H1 (cell line): ENCODE measurements around the gene CLEC14A. TPM values are rescaled to one million over a fixed set of nuclear protein-coding genes. Genes with fewer than 3 reads are reported as not detected.

Experiments
- CTCF ChIA-PET: fragments of 300-600 bp; sonication (Branson Sonifier 250); formaldehyde crosslinking; loops from one replicate; lab custom pipeline; 2021; ENCODE audit not compliant: partially characterized antibody; lab: Charles Lee
- POLR2A ChIA-PET: fragments of 300-600 bp; sonication (Branson Sonifier 250); formaldehyde crosslinking; loops from one replicate; lab custom pipeline; 2021; ENCODE audit warnings: inconsistent platforms; ENCODE audit not compliant: partially characterized antibody; lab: Charles Lee
- DNase-seq, 2 experiments: peaks; one replicate each; pipeline versions ENCODE4 v3.0.0 to v3.0.0-alpha.2; 2010 to 2022; ENCODE audit warnings: low spot score in 2 of 2, low read depth in 1 of 2, mixed read lengths in 1 of 2
- FAIRE-seq: peaks from 2 replicates; lab custom pipeline; 2011; peaks lifted over from hg19 to GRCh38; lab: Jason Lieb, UNC
- H2AFZ ChIP-seq: 2 replicates; pipeline ENCODE4 v1.8.1; 2012; ENCODE audit warnings: low read length, inconsistent platforms
- H2AK5ac ChIP-seq: 2 replicates; pipeline ENCODE4 v1.6.1; 2013; ENCODE audit warnings: low read depth, low read length
- H2BK120ac ChIP-seq: replicated peaks from 2 replicates; pipeline ENCODE3; 2013; ENCODE audit warnings: low read depth, low read length, inconsistent platforms
- H2BK12ac ChIP-seq: 2 replicates; pipeline ENCODE4 v1.6.1; 2013; ENCODE audit warnings: low read depth, low read length
- H2BK15ac ChIP-seq: 2 replicates; pipeline ENCODE4 v1.6.1; 2013; ENCODE audit warnings: low read length
- H2BK20ac ChIP-seq: 2 replicates; pipeline ENCODE4 v1.6.1; 2013; ENCODE audit warnings: low read length
- H2BK5ac ChIP-seq: 2 replicates; pipeline ENCODE4 v1.6.1; 2013; ENCODE audit warnings: low read depth, low read length
- H3K14ac ChIP-seq: 2 replicates; pipeline ENCODE4 v1.6.1; 2013; ENCODE audit warnings: inconsistent platforms; ENCODE audit not compliant: insufficient read length
- H3K18ac ChIP-seq: 2 replicates; pipeline ENCODE4 v1.6.1; 2013; ENCODE audit warnings: low read length; ENCODE audit errors: extremely low read depth
- H3K23ac ChIP-seq: 2 replicates; pipeline ENCODE4 v1.6.1; 2013; ENCODE audit warnings: inconsistent platforms; ENCODE audit not compliant: insufficient read length
- H3K23me2 ChIP-seq: 2 replicates; pipeline ENCODE4 v1.6.1; 2013; ENCODE audit warnings: low read depth, low read length
- H3K27ac ChIP-seq: 2 replicates; pipeline ENCODE4 v1.6.1; 2011; ENCODE audit warnings: low read depth, low read length, inconsistent platforms
- H3K27me3 ChIP-seq, 4 experiments: replicated peaks in 1 of 4; 1 replicate in 1 of 4; 2 replicates in 3 of 4; pipeline versions ENCODE4 v1.6.1 to v1.8.1; 2011 to 2013; ENCODE audit warnings: low read length in 3 of 4, mild to moderate bottlenecking in 3 of 4, inconsistent platforms in 2 of 4, mixed read lengths in 2 of 4, moderate library complexity in 1 of 4; ENCODE audit not compliant: control insufficient read depth in 3 of 4, insufficient read depth in 3 of 4; ENCODE audit errors: extremely low read depth in 1 of 4
- H3K36me3 ChIP-seq, 4 experiments: 2 replicates each; pipeline versions ENCODE4 v1.6.1 to v1.8.1; 2011 to 2013; ENCODE audit warnings: mild to moderate bottlenecking in 4 of 4, low read length in 3 of 4, moderate library complexity in 2 of 4, control low read depth in 1 of 4, inconsistent platforms in 1 of 4; ENCODE audit not compliant: insufficient read depth in 4 of 4, control insufficient read depth in 2 of 4
- H3K4ac ChIP-seq: replicated peaks from 2 replicates; pipeline ENCODE3; 2013; ENCODE audit warnings: low read length, low read depth, mixed read lengths, inconsistent platforms; ENCODE audit not compliant: insufficient read length
- H3K4me1 ChIP-seq, 4 experiments: replicated peaks in 1 of 4; 1 replicate in 1 of 4; 2 replicates in 3 of 4; pipeline versions ENCODE4 v1.6.1 to v1.8.1; 2011 to 2013; ENCODE audit warnings: low read length in 3 of 4, inconsistent platforms in 2 of 4, mixed read lengths in 1 of 4; ENCODE audit not compliant: insufficient read depth in 4 of 4, control insufficient read depth in 3 of 4
- H3K4me2 ChIP-seq, 2 experiments: 2 replicates each; pipeline versions ENCODE4 v1.6.1 to v1.8.1; 2011 to 2013; ENCODE audit warnings: low read depth in 2 of 2, low read length in 2 of 2, control low read depth in 1 of 2, inconsistent platforms in 1 of 2, mild to moderate bottlenecking in 1 of 2; ENCODE audit not compliant: insufficient read depth in 1 of 2
- H3K4me3 ChIP-seq, 4 experiments: fragments of 200-600, 300-600 bp in 1 of 4; sonication (generic), shearing (Covaris generic), sonication (Bioruptor Twin) in 1 of 4; 2 replicates each; pipeline versions ENCODE4 v1.5.1 to v1.8.1; 2011 to 2016; ENCODE audit warnings: low read length in 4 of 4, low read depth in 3 of 4, control low read depth in 2 of 4, inconsistent platforms in 2 of 4, mild to moderate bottlenecking in 2 of 4, mixed read lengths in 1 of 4, moderate library complexity in 1 of 4; ENCODE audit not compliant: insufficient read depth in 2 of 4; ENCODE audit errors: extremely low read depth in 1 of 4
- H3K56ac ChIP-seq: replicated peaks from 2 replicates; pipeline ENCODE3; 2013; ENCODE audit warnings: low read depth, mild to moderate bottlenecking, mixed read lengths, low read length, inconsistent platforms; ENCODE audit not compliant: insufficient read length
- H3K79me1 ChIP-seq: 2 replicates; pipeline ENCODE4 v1.6.1; 2013; ENCODE audit warnings: low read depth, low read length, control low read depth
- H3K79me2 ChIP-seq, 2 experiments: 2 replicates each; pipeline versions ENCODE4 v1.6.1 to v1.8.1; 2012 to 2013; ENCODE audit warnings: low read length in 2 of 2, mild to moderate bottlenecking in 2 of 2, inconsistent platforms in 1 of 2; ENCODE audit not compliant: insufficient read depth in 2 of 2, control insufficient read depth in 1 of 2
- H3K9ac ChIP-seq, 4 experiments: replicated peaks in 1 of 4; 1 replicate in 1 of 4; 2 replicates in 3 of 4; pipeline versions ENCODE4 v1.6.1 to v1.8.1; 2011 to 2013; ENCODE audit warnings: low read depth in 3 of 4, low read length in 3 of 4, control low read depth in 2 of 4, mild to moderate bottlenecking in 2 of 4, moderate library complexity in 2 of 4, inconsistent platforms in 1 of 4; ENCODE audit errors: extremely low read depth in 1 of 4
- H3K9me3 ChIP-seq, 2 experiments: 2 replicates each; pipeline versions ENCODE4 v1.6.1 to v1.8.1; 2012 to 2013; ENCODE audit warnings: mild to moderate bottlenecking in 2 of 2, moderate library complexity in 2 of 2, control low read depth in 1 of 2, inconsistent platforms in 1 of 2, low read depth in 1 of 2, low read length in 1 of 2, mixed read lengths in 1 of 2; ENCODE audit not compliant: insufficient read depth in 2 of 2
- H4K20me1 ChIP-seq, 2 experiments: replicated peaks in 1 of 2; 2 replicates each; pipeline versions ENCODE3 to v1.8.1; 2011 to 2013; ENCODE audit warnings: inconsistent platforms in 2 of 2, low read length in 2 of 2, mild to moderate bottlenecking in 1 of 2; ENCODE audit not compliant: insufficient read depth in 2 of 2, control insufficient read depth in 1 of 2
- H4K5ac ChIP-seq: 2 replicates; pipeline ENCODE4 v1.6.1; 2013; ENCODE audit warnings: low read length, low read depth, mixed read lengths, inconsistent platforms; ENCODE audit not compliant: insufficient read length
- H4K8ac ChIP-seq: 2 replicates; pipeline ENCODE4 v1.8.0; 2013; ENCODE audit warnings: mild to moderate bottlenecking, moderate library complexity, low read length, inconsistent platforms; ENCODE audit not compliant: insufficient read depth; ENCODE audit errors: extremely low read depth
- H4K91ac ChIP-seq: replicated peaks from 2 replicates; pipeline ENCODE3; 2013; ENCODE audit warnings: low read length, mixed read lengths, inconsistent platforms; ENCODE audit not compliant: insufficient read length
- BACH1 ChIP-seq: IDR thresholded peaks from 2 replicates; pipeline ENCODE4 v1.6.1; 2012; ENCODE audit warnings: low read length, improper control_type of control experiment
- CHD1 ChIP-seq: IDR thresholded peaks from 2 replicates; pipeline ENCODE4 v1.6.1; 2012; ENCODE audit warnings: low read depth, low read length, improper control_type of control experiment
- EZH2 ChIP-seq: fragments of 200-600 bp; sonication (generic); IDR thresholded peaks from 2 replicates; pipeline ENCODE4 v1.7.1; 2012; ENCODE audit warnings: low read depth, mild to moderate bottlenecking, moderate library complexity, low read length, inconsistent platforms; ENCODE audit not compliant: severe bottlenecking
- GTF2F1 ChIP-seq: IDR thresholded peaks from 2 replicates; pipeline ENCODE4 v1.6.1; 2012; ENCODE audit warnings: low read depth, low read length, improper control_type of control experiment, borderline replicate concordance
- NRF1 ChIP-seq: IDR thresholded peaks from 2 replicates; pipeline ENCODE4 v1.6.1; 2011; ENCODE audit warnings: mild to moderate bottlenecking, low read depth, low read length, improper control_type of control experiment
- POU5F1 ChIP-seq: IDR thresholded peaks from 2 replicates; pipeline ENCODE4 v1.6.1; 2011; ENCODE audit warnings: low read depth, mild to moderate bottlenecking, low read length, moderate library complexity
- RXRA ChIP-seq: IDR thresholded peaks from 2 replicates; pipeline ENCODE4 v1.6.1; 2011; ENCODE audit warnings: low read depth, mild to moderate bottlenecking, low read length, moderate library complexity; ENCODE audit not compliant: insufficient read depth
- SAP30 ChIP-seq: fragments of 300-600 bp; sonication (generic); IDR thresholded peaks from 2 replicates; pipeline ENCODE4 v1.7.1; 2012; ENCODE audit warnings: low read length, moderate library complexity, mild to moderate bottlenecking, inconsistent platforms; ENCODE audit not compliant: insufficient read depth, insufficient replicate concordance
- SP1 ChIP-seq: IDR thresholded peaks from 2 replicates; pipeline ENCODE4 v1.6.1; 2011; ENCODE audit warnings: low read depth, low read length
- SP2 ChIP-seq: IDR thresholded peaks from 2 replicates; pipeline ENCODE4 v1.6.1; 2012; ENCODE audit warnings: mild to moderate bottlenecking, low read length, inconsistent platforms
- SUZ12 ChIP-seq: fragments of 200-600 bp; sonication (generic); IDR thresholded peaks from 2 replicates; pipeline ENCODE4 v1.6.1; 2012; ENCODE audit warnings: mild to moderate bottlenecking, inconsistent platforms, low read length, moderate library complexity, mixed read lengths
- YY1 ChIP-seq: IDR thresholded peaks from 2 replicates; pipeline ENCODE4 v1.6.1; 2011; ENCODE audit warnings: low read depth, mild to moderate bottlenecking, low read length
- WGBS, 2 experiments: shearing (Covaris generic) in 1 of 2; methylation state at CpG; one replicate each; pipeline versions ENCODE4 v1.1.6 to v1.1.7; 2013 to 2015; ENCODE audit warnings: low lambda C conversion rate in 2 of 2, mixed read lengths in 2 of 2, inconsistent platforms in 1 of 2, low coverage in 1 of 2, missing lambda C conversion rate in 1 of 2; ENCODE audit not compliant: insufficient replicate concordance in 2 of 2, insufficient coverage in 1 of 2, insufficient read length in 1 of 2; ENCODE audit errors: extremely low coverage in 1 of 2, missing lambda C conversion rate in 1 of 2; 5-methylcytosine and 5-hydroxymethylcytosine counted together
- polyA plus RNA-seq, 7 experiments: library from polyadenylated mRNA; depleted of rRNA in 3 of 7; stranded (reverse) in 5 of 7; unstranded in 2 of 7; fragments of >200 nt in 5 of 7; fragments of 200-250 nt in 2 of 7; gene quantifications; 1 replicate in 5 of 7; 2 replicates in 1 of 7; 4 replicates in 1 of 7; pipeline versions ENCODE4 v1.2.1 to v1.2.3, GENCODE V29; 2011 to 2013; ENCODE audit warnings: missing spikeins in 2 of 7, mixed read lengths in 2 of 7
- total RNA-seq: library from RNA; stranded (reverse); fragmentation: NEBNext Ultra II Directional; extraction: Animal tissue kit (Norgen Biotek cat#: 25700); gene quantifications from 2 replicates; pipeline ENCODE4 v1.2.1, GENCODE V29; 2021

The CLEC14A gene
- total and polyA plus RNA-seq, 2 of the 8 experiments (the other 6 are each of a cell fraction or from before 2014, with no cell fraction given): 0.09 to 0.13 TPM

GRCh38 chr14:38207736-38208617 is 47.9 kb downstream of the CLEC14A start, which contains the start of gene SSTR1:
Gene SSTR1 (plus strand): TSS chr14:38207904. CDS start chr14:38209390, 1,486 bp downstream.
- H3K4ac ChIP-seq: no peak within 1 kb of the TSS
- no peak within 1 kb of the TSS for H2BK20ac ChIP-seq
- H4K20me1 ChIP-seq: peaks cover 8 to 12% of the 10 kb centered on the region in 2 experiments
- no peak within 1 kb of the TSS for H4K91ac ChIP-seq
- CTCF ChIA-PET: interaction anchor here (0.6 to 2.4 kb wide), 14 partner anchors 9 to 809 kb away, joined by 3 to 7 read pairs (median 3); no protein-coding TSS in a partner anchor
- H2BK12ac ChIP-seq: 0 out of 2 replicates have a peak within 1 kb of the TSS, but pooled peaks have one; percentile 30
- no peak within 1 kb of the TSS for H2BK120ac ChIP-seq
- H3K4me2 ChIP-seq: peak within 1 kb of the TSS; percentile 80 to 85
- no peak within 1 kb of the TSS for H3K18ac ChIP-seq
- FAIRE-seq (no peak), DNase-seq (peak in 1 of 2 experiments; percentile 71)
- 7% methylated on average over 49 of the region's 49 CpGs; no CpG with 5 or more reads in 1 of the 2 experiments for WGBS, 2 experiments
- no peak within 1 kb of the TSS for H4K5ac ChIP-seq
- peaks cover 55 to 74% (median 69%) of the 10 kb centered on the region in 4 experiments for H3K27me3 ChIP-seq
- no peak within 1 kb of the TSS for H2AK5ac ChIP-seq
- H3K56ac ChIP-seq: no peak within 1 kb of the TSS
- peak within 1 kb of the TSS; percentile 28 to 59 (median 35); a peak in 7 of 8 replicates for H3K4me3 ChIP-seq
- H3K9me3 ChIP-seq: peaks cover 4 to 10% of the 10 kb centered on the region in 2 experiments; a peak in 2 of 4 replicates
- H3K9ac ChIP-seq: no peak within 1 kb of the TSS; a peak in 1 of 7 replicates
- peaks cover 0 to 5% (median 0%) of the 10 kb centered on the region in 4 experiments; a peak in 1 of 8 replicates for H3K36me3 ChIP-seq
- H3K79me1 ChIP-seq: no peaks in the 10 kb centered on the region
- peaks cover 12% of the 10 kb centered on the region for H3K23me2 ChIP-seq
- peaks cover 3 to 20% (median 12%) of the 10 kb centered on the region in 4 experiments for H3K4me1 ChIP-seq
- H3K79me2 ChIP-seq: no peaks in the 10 kb centered on the region
- H4K8ac ChIP-seq: no peak within 1 kb of the TSS
- no peak within 1 kb of the TSS for H2AFZ ChIP-seq
- no peak within 1 kb of the TSS for H2BK5ac ChIP-seq
- no peak within 1 kb of the TSS for H3K14ac ChIP-seq
- POLR2A ChIA-PET: interaction anchor here (0.6 to 8.9 kb wide), 31 partner anchors 8 to 775 kb away, joined by 3 to 70 read pairs (median 4); partner anchors contain the start of gene CLEC14A
- no peak within 1 kb of the TSS for H3K27ac ChIP-seq
- H3K23ac ChIP-seq: no peak within 1 kb of the TSS
- no peak within 1 kb of the TSS for H2BK15ac ChIP-seq
- TF ChIP-seq CHD1 (no peak), RXRA (no peak), SP1 (no peak), NRF1 (no peak), SUZ12 (peak; percentile 85), EZH2 (peak; percentile 5), GTF2F1 (no peak), SP2 (no peak), POU5F1 (no peak), YY1 (no peak), SAP30 (no peak), BACH1 (no peak)
